Stimulated activated naive CD8-positive, alpha-beta T cell treated with anti-CD3 and anti-CD28 coated beads, Interleukin-15, Interleukin-2, amounts not matched to agents 100 ng/mL and 50 ng/mL, for 24 hours (primary cell): Measurements from ENCODE around the gene NMBR.
"Not testable (repeated sequence)": the region's sequence is repeated elsewhere in the genome, so short reads cannot be mapped to it uniquely, and the experiment has no call there.

ENCODE experiments used
- H3K27ac Mint-ChIP-seq: one replicate; pipeline ENCODE4 v1.8.0; 2021; ENCODE audit warnings: mild to moderate bottlenecking, mixed read lengths
- H3K27me3 Mint-ChIP-seq: one replicate; pipeline ENCODE4 v1.8.0; 2021; ENCODE audit warnings: mixed read lengths
- H3K36me3 Mint-ChIP-seq: one replicate; pipeline ENCODE4 v1.8.0; 2021; ENCODE audit warnings: low read depth, mixed read lengths
- H3K4me1 Mint-ChIP-seq: one replicate; pipeline ENCODE4 v1.8.0; 2021; ENCODE audit warnings: low read depth, mixed read lengths
- H3K4me3 Mint-ChIP-seq: one replicate; pipeline ENCODE4 v1.8.0; 2021; ENCODE audit warnings: mild to moderate bottlenecking, mixed read lengths
- H3K9me3 Mint-ChIP-seq: one replicate; pipeline ENCODE4 v1.8.0; 2021; ENCODE audit warnings: mixed read lengths

The NMBR gene

DNA sequence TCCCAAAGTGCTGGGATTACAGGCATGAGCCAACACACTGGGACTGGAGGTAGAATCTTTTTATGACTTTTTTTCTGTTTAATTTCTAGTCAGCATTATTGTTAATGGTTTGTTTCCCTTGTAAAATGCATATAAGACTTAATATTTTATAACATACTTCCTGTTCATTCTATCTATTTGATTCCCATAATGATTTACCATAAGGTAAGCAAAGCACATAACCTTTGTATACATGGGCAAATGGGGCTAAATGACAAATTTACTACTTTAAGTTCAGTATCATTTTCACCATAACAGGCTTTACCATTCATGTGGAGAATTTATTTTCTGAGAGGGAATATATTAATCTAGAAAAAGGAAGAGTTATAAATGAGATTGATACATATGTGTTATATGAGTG is 24.4 kb upstream of the NMBR start:
- Mint-ChIP-seq H3K4me3 (no peak overlapping the region), H3K36me3 (peaks cover 75% of the 10 kb centered on the region), H3K27ac (no peak overlapping the region), H3K4me1 (no peaks in the 10 kb centered on the region), H3K27me3 (no peaks in the 10 kb centered on the region), H3K9me3 (no peaks in the 10 kb centered on the region)

DNA sequence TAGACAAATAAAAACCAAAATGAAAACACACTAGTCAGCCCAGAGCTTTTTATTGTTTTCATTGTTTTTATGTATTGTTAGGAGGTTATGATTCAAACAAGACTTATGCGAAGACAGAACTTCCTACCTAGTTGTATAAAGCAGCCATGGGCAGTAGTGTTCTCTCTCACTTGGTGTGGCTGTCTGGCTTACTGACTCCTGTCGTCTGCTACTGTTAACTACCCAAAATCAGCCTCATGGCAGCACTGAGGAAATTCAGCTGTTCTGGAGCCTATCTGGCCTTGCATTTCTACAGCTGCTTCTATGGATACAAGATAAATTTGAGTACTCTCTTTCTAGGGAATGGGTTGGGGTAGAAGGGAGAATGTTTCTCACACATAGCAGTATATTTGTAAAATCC is 20.6 kb upstream of the NMBR start:
- Mint-ChIP-seq H3K27ac (no peak overlapping the region), H3K4me1 (peaks cover 13% of the 10 kb centered on the region)

DNA sequence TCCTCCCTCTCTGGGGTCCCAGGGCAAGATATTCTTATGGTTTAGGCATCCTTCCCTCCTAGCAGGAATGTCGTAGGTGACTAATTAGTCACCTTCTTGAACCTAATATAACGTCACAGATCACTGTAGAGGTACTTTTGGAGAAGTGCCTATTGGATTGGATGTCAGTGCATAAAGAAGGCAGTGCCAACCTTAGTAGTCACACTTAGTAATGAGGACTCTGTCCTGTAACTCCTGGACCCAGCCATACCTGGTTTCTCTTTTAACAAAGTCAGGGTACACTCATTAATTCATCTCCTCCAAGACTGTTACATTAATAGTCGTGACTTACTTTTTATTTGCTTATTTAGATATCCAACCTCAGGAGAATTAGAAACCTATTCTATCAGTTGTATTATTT is 20.1 kb upstream of the NMBR start:
- Mint-ChIP-seq H3K4me3 (no peak overlapping the region), H3K27me3 (no peaks in the 10 kb centered on the region), H3K27ac (no peak overlapping the region), H3K36me3 (peaks cover 35% of the 10 kb centered on the region), H3K4me1 (peaks cover 17% of the 10 kb centered on the region), H3K9me3 (no peaks in the 10 kb centered on the region)

More for the DNA sequence above, 20.6 kb upstream of the NMBR start:
- Mint-ChIP-seq H3K4me3 (no peak overlapping the region), H3K36me3 (peaks cover 39% of the 10 kb centered on the region), H3K27me3 (no peaks in the 10 kb centered on the region), H3K9me3 (no peaks in the 10 kb centered on the region)

DNA sequence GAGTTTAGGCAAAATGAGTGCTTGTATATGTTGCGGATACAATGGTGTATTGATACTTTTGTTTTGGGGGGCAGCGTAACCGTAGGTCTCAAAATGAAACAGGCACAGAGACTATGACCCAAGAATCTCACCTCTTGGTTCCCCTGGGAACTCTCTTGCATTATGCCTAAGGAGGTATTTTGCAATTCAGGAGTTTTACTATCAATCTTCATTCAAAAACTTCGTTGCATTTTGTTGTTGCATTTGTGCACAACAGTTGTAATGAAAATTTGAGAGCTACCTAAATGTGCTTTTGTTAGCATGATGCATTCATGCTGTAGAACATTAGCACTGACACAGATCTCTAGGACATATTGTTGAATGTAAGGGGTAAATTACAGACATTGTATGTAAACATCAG is 18.3 kb upstream of the NMBR start:
- H3K27me3 Mint-ChIP-seq = no peaks in the 10 kb centered on the region
- H3K27ac Mint-ChIP-seq = no peak overlapping the region
- H3K36me3 Mint-ChIP-seq = peaks cover 26% of the 10 kb centered on the region
- H3K4me3 Mint-ChIP-seq = no peak overlapping the region
- peaks cover 24% of the 10 kb centered on the region for H3K4me1 Mint-ChIP-seq
- H3K9me3 Mint-ChIP-seq = no peaks in the 10 kb centered on the region

DNA sequence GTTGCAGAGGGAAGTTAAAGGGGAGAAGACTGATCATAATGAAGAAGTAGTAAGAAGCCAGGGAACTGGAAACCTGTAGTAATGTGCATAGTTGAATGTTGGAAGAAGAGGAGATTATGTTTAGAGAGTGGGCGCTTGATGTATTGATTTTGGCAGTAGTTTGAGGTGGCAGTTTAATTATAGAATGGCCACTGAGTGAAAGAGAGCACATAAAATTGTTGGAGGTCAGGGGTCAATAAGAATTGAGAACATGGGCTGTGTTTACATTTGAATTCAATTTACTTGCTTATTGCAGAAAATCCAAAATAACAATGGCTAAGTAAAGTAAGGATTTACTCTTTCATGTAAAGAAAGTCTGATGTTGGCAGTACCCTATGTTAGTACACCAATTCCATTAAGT is 15.9 kb upstream of the NMBR start:
- Mint-ChIP-seq H3K4me3 (no peak overlapping the region), H3K27me3 (no peaks in the 10 kb centered on the region), H3K9me3 (no peaks in the 10 kb centered on the region), H3K27ac (no peak overlapping the region), H3K4me1 (peaks cover 34% of the 10 kb centered on the region), H3K36me3 (peaks cover 17% of the 10 kb centered on the region)

DNA sequence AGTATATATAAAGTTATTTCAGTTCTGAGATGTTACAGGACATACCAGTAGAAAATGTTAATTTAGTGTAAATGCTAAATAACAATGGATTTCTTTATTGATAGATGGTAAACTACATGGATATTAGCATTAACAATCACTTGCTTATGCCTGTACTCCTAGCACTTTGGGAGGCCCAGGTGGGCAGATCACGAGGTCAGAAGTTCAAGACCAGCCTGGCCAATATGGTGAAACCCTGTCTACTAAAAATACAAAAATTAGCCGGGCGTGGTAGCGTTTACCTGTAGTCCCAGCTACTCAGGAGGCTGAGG is 9.8 kb upstream of the NMBR start:
- not testable (repeated sequence) for H3K27ac Mint-ChIP-seq, H3K4me3 Mint-ChIP-seq, H3K9me3 Mint-ChIP-seq, H3K27me3 Mint-ChIP-seq
- H3K36me3 Mint-ChIP-seq = peaks cover 14% of the 10 kb centered on the region
- peaks cover 61% of the 10 kb centered on the region for H3K4me1 Mint-ChIP-seq

DNA sequence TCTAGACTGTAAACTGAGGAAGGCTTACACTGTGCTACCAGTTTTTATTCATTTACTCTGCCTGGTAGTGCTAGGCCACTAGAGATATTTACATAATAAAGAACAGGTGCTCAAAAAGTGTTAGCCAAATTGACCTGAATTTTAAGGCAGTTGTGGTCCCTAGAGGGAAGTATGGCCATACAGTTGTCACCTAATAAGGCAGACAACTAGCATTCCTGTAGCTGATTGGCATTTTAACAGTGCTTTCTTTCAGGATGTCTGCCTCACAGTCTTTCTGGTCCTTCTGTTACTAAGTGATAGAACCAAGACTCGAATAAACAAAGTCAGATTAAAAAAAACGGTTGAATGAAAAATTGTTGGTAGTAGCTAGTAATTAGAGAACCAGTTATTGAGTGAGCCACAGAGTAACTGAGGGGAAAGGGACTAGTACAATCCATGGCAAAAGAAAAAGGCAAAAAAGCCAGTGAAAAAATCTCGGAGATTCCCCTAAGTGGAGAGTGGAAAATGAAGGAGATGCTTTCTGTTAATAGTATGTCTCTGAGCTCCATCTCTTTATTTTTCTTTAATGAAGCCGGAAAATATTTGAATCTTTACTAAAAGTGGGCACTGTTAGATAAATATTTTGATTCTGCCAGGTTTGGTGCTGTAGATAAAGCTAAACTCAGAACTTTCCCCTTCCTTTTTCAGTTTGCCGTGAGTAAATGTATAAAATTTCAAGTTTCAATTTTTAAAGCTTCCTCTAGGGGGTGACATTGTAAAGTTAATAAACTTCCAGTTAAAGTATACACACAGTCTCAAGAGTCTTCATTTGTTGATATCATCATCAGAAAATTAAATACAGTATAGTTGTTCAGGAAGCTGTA is 9.2 kb upstream of the NMBR start:
- H3K4me1 Mint-ChIP-seq = peaks cover 65% of the 10 kb centered on the region
- no peaks in the 10 kb centered on the region for H3K27me3 Mint-ChIP-seq
- peaks cover 20% of the 10 kb centered on the region for H3K36me3 Mint-ChIP-seq
- no peak overlapping the region for H3K4me3 Mint-ChIP-seq
- no peaks in the 10 kb centered on the region for H3K9me3 Mint-ChIP-seq
- peak overlapping the region; percentile 51 for H3K27ac Mint-ChIP-seq

DNA sequence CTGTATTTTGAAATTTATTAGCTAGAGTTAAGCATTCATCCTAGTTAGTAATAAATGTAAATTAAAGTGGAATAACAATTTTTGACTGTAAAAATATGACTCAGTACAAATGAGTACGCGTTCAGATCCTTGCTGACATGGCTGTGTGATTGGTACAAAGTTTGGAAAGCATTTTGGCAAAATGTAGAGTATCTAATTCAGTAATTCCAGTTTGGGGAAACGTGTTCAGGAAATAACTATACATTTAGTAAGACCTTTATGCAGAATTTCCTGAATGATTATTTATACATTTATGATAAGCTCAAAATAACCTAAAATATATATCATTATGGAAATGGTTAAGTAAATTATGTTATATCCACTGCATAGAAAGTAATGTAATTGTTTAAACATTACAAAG is 8.2 kb upstream of the NMBR start:
- Mint-ChIP-seq H3K4me3 (no peak overlapping the region), H3K27ac (no peak overlapping the region), H3K27me3 (no peaks in the 10 kb centered on the region), H3K4me1 (peaks cover 67% of the 10 kb centered on the region), H3K36me3 (peaks cover 26% of the 10 kb centered on the region), H3K9me3 (no peaks in the 10 kb centered on the region)

DNA sequence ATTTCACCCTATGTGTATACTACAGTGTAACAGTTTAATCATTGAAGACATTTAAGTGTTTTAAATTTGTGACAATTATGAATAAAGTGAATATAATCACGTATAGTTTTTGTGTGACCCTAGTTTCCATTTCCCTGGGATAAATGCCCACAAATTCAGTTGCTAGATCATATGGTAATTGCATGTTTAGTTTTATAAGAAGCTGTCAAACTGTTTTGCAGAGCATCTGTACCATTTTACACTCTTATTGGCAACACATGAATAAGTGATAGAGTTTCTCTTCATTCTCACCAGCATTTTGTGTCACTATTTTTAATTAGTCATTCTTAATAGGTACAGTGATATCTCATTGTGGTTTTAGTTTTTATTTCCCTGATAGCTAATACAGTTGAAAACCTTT is 7.4 kb upstream of the NMBR start:
- Mint-ChIP-seq H3K4me1 (peaks cover 69% of the 10 kb centered on the region), H3K27ac (no peak overlapping the region), H3K36me3 (peaks cover 28% of the 10 kb centered on the region), H3K27me3 (no peaks in the 10 kb centered on the region), H3K9me3 (no peaks in the 10 kb centered on the region), H3K4me3 (no peak overlapping the region)

DNA sequence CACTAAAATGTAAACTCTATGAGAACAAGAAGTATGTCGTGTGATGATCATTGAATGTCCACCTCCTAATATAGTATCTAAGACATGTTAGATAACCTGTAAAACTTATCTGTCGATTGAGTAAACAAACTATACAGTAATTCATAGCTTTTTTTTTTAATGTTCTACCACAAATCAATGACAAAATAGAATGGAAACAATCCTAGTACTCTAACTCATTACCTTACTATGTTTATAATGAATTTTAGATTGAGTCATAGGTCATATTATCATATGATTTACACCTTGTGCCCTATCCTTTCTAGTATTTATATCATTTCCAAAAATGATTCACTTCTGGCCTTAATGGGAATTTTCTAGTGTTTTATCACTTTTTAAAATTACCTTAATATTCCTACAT is 6.3 kb upstream of the NMBR start:
- Mint-ChIP-seq H3K27ac (peak overlapping the region; percentile 32), H3K4me3 (no peak overlapping the region), H3K27me3 (no peaks in the 10 kb centered on the region), H3K9me3 (no peaks in the 10 kb centered on the region), H3K36me3 (peaks cover 28% of the 10 kb centered on the region), H3K4me1 (peaks cover 77% of the 10 kb centered on the region)

DNA sequence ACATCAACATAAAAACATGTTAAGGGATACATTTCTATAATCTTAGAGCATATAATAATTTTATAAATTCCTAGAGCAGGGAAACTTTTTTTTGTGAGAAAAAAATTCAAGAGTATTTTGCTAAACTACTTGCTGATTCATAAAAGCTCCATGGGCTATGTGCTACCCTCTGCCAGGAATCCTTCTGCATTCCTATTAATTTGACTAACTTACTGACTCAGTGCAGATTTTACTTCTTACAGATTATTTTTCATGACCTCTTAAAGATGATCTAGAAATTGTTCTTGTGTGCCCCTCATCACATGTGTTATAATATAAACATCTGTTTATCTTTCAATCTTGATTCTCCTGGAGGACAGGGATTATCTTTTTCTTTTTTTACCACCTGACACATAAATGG is 5.8 kb upstream of the NMBR start:
- Mint-ChIP-seq H3K27ac (peak overlapping the region; percentile 32), H3K36me3 (peaks cover 28% of the 10 kb centered on the region), H3K4me1 (peaks cover 82% of the 10 kb centered on the region), H3K9me3 (no peaks in the 10 kb centered on the region), H3K4me3 (no peak overlapping the region), H3K27me3 (no peaks in the 10 kb centered on the region)

DNA sequence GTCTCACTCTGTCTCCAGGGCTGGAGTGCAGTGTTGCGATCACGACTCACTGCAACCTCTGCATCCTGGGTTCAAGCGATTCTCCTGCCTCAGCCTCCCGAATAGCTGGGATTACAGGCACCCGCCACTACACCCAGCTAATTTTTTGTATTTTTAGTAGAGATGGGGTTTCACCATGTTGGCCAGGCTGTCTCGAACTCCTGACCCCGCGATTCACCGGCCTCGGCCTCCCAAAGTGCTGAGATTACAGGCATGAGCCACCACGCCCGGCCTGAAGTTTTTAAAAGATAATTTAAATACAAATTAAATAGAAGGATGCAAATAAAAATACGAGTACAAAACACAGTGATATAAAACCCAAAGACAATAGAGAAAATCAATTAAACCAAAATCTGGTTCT is 5.4 kb downstream of the NMBR start:
- H3K4me3 Mint-ChIP-seq, H3K9me3 Mint-ChIP-seq, H3K27ac Mint-ChIP-seq, H3K36me3 Mint-ChIP-seq: not testable (repeated sequence)
- Mint-ChIP-seq H3K4me1 (peaks cover 12% of the 10 kb centered on the region), H3K27me3 (peaks cover 10% of the 10 kb centered on the region)

DNA sequence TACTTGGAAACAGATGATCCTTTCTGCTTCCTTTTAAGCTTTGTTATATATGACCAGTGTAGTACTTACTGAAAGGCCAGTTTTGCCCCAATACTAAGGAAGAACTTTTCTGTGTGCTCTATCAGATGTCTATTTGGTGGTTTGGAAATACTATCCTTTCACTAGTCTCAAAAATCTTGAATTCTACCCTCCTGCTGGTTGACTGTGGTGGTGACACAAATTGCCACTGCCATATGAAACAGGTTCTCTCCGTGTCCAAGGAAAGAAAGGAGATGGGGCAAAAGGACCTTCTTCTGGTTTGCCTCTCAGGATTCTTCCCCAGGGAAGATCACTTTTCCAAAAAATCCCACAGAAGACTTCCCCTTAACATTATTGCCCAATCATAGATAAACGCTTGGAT is 8.0 kb downstream of the NMBR start:
- Mint-ChIP-seq H3K36me3 (no peaks in the 10 kb centered on the region), H3K4me3 (no peak overlapping the region), H3K9me3 (no peaks in the 10 kb centered on the region), H3K27me3 (peaks cover 14% of the 10 kb centered on the region), H3K4me1 (no peaks in the 10 kb centered on the region), H3K27ac (no peak overlapping the region)

DNA sequence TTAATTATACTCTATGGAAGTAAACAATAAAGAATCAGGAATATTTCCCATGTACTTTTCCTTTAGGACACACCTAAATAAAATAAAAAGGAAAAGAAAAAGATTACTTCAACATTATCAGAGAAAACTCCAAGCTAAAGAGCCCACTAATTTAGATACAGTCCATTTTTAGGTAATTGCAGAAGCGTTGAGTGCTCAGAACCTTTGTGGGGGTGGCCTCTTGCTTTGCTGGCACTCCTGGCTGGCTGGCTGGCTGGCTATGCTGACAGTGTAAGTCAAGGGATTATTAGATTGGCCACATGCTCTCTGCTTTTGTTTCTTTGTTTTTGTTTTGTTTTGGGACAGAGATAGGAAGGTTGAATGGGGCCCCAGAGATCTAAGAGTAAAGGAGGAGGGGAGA is 14.3 kb downstream of the NMBR start, which contains the start of gene GJE1:
GJE1 (plus strand) TSS at position 301 of the 400 bp plus-strand sequence. CDS start 234 bp downstream, outside the sequence.
- Mint-ChIP-seq H3K4me1 (no peaks in the 10 kb centered on the region), H3K27ac (no peak within 1 kb of the TSS), H3K4me3 (no peak within 1 kb of the TSS), H3K27me3 (peaks cover 25% of the 10 kb centered on the region), H3K9me3 (no peaks in the 10 kb centered on the region), H3K36me3 (no peaks in the 10 kb centered on the region)

DNA sequence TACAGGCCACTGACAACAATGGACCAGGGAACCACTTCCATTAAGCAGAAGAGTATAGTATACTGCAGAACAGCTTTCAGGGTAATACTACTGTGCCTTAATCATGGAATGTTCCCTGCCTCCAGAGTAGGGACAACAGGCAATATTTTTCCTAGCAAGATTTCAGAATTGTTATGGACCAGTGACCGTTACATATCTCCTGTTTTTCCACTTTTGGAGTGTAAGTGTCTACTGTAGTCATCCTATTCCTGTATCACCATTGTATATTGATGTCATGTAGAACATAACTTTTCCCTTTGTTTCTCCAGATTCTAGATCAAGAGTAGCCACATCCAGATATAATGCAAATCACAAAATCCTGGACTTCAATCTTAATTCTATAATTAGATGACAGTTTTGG is 16.1 kb downstream of the NMBR start:
- H3K36me3 Mint-ChIP-seq = no peaks in the 10 kb centered on the region
- H3K4me3 Mint-ChIP-seq = no peak overlapping the region
- peaks cover 25% of the 10 kb centered on the region for H3K27me3 Mint-ChIP-seq
- no peaks in the 10 kb centered on the region for H3K4me1 Mint-ChIP-seq
- no peaks in the 10 kb centered on the region for H3K9me3 Mint-ChIP-seq
- H3K27ac Mint-ChIP-seq = no peak overlapping the region

DNA sequence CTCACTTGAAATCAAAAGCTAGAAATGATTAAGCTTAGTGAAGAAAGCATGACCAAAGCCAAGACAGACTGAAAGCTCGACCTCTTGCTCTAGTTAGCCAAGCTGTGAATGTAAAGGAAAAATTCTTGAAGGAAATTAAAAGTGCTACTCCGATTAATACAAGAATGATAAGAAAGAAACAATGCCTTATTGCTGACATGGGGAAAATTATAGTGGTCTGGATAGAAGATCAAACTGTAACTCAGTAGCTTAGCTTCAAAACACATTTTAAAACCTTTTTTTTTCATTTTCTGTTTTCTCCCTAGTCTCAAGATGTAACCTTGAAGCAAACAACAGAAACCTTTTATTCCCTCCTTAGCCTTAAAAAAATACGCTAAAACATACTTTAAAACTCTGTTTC is 25.6 kb downstream of the NMBR start:
- peaks cover 9% of the 10 kb centered on the region for H3K27me3 Mint-ChIP-seq
- no peak overlapping the region for H3K27ac Mint-ChIP-seq
- no peaks in the 10 kb centered on the region for H3K4me1 Mint-ChIP-seq

More for the DNA sequence above, 25.6 kb downstream of the NMBR start:
- no peak overlapping the region for H3K4me3 Mint-ChIP-seq
- H3K36me3 Mint-ChIP-seq = no peaks in the 10 kb centered on the region
- H3K9me3 Mint-ChIP-seq = no peaks in the 10 kb centered on the region
